ENCODE measurements around the gene CLMN.
A peak's percentile ranks its signal among the peaks of the same experiment; 100 is the strongest.

The CLMN gene

GRCh38 chr14:95314609-95315008 lies 5.1 kb downstream of the CLMN start:
- Histone ChIP-seq H3K4me2 (ENCODE audit: low read length) (no peak overlapping the region), H3K4me3 (ENCODE audit: low read length) (no peak overlapping the region), H3K27ac (ENCODE audit: low read depth, low read length) (no peak overlapping the region), H3K79me1 (ENCODE audit: low read length) (no peaks in the 10 kb centered on the region), H3K79me2 (ENCODE audit: control insufficient read depth, insufficient read depth, low read length) (no peaks in the 10 kb centered on the region), H3K27me3 (ENCODE audit: insufficient read depth, low read length, poor library complexity) (no peaks in the 10 kb centered on the region), H2BK120ac (ENCODE audit: low read depth, low read length) (no peak overlapping the region), H3K23ac (ENCODE audit: low read length) (no peak overlapping the region), H2BK5ac (ENCODE audit: low read length) (no peak overlapping the region), H3K36me3 (ENCODE audit: control insufficient read depth, insufficient read depth, low read length) (no peaks in the 10 kb centered on the region), H4K8ac (ENCODE audit: low read depth, low read length) (no peak overlapping the region), H3K4ac (ENCODE audit: low read depth, low read length) (no peak overlapping the region), H3K18ac (ENCODE audit: low read length) (no peak overlapping the region), H2BK15ac (replicated peaks; ENCODE audit: low read depth) (no peak overlapping the region), H3K9ac (ENCODE audit: low read length) (no peak overlapping the region), H2AK5ac (ENCODE audit: low read length) (no peak overlapping the region), H3K56ac (ENCODE audit: low read length) (no peak overlapping the region), H3K4me1 (ENCODE audit: control insufficient read depth, low read depth, low read length) (no peaks in the 10 kb centered on the region), H4K5ac (ENCODE audit: low read length) (no peak overlapping the region)
- WGBS (ENCODE audit: extremely low coverage, insufficient coverage, low lambda C conversion rate), result no CpG with 5 or more reads among the region's 6 CpGs
- DNase-seq, result no peak

- H3K79me2 ChIP-seq (ENCODE audit: control insufficient read depth, insufficient read depth, low read length), result no peaks in the 10 kb centered on the region
- WGBS (ENCODE audit: extremely low coverage, insufficient coverage, low lambda C conversion rate), result no CpG with 5 or more reads among the region's 5 CpGs
- no peak overlapping the region for H3K23ac ChIP-seq (ENCODE audit: low read length)
- no peak overlapping the region for H2BK120ac ChIP-seq (ENCODE audit: low read depth, low read length)
- H2AK5ac ChIP-seq (ENCODE audit: low read length), result no peak overlapping the region
- H4K5ac ChIP-seq (ENCODE audit: low read length), result no peak overlapping the region
- H3K27ac ChIP-seq (ENCODE audit: low read depth, low read length), result no peak overlapping the region
- H3K18ac ChIP-seq (ENCODE audit: low read length), result no peak overlapping the region
- no peak overlapping the region for H3K9ac ChIP-seq (ENCODE audit: low read length)
- no peaks in the 10 kb centered on the region for H3K36me3 ChIP-seq (ENCODE audit: control insufficient read depth, insufficient read depth, low read length)
- DNase-seq, result no peak
- no peaks in the 10 kb centered on the region for H3K79me1 ChIP-seq (ENCODE audit: low read length)
- H3K4me2 ChIP-seq (ENCODE audit: low read length), result no peak overlapping the region
- no peak overlapping the region for H3K56ac ChIP-seq (ENCODE audit: low read length)
- no peak overlapping the region for H2BK5ac ChIP-seq (ENCODE audit: low read length)
- H3K27me3 ChIP-seq (ENCODE audit: insufficient read depth, low read length, poor library complexity), result no peaks in the 10 kb centered on the region
- no peaks in the 10 kb centered on the region for H3K4me1 ChIP-seq (ENCODE audit: control insufficient read depth, low read depth, low read length)
- H3K4ac ChIP-seq (ENCODE audit: low read depth, low read length), result no peak overlapping the region
- H3K4me3 ChIP-seq (ENCODE audit: low read length), result no peak overlapping the region
- no peak overlapping the region for H4K8ac ChIP-seq (ENCODE audit: low read depth, low read length)
- H2BK15ac ChIP-seq (replicated peaks; ENCODE audit: low read depth), result no peak overlapping the region
Measured at GRCh38 chr14:95313707-95314106, 6.0 kb downstream of the CLMN start.

- no peak overlapping the region for H3K4ac ChIP-seq (ENCODE audit: low read depth, low read length)
- no CpG with 5 or more reads among the region's 2 CpGs for WGBS (ENCODE audit: extremely low coverage, insufficient coverage, low lambda C conversion rate)
- H3K27me3 ChIP-seq (ENCODE audit: insufficient read depth, low read length, poor library complexity), result no peaks in the 10 kb centered on the region
- no peaks in the 10 kb centered on the region for H3K4me1 ChIP-seq (ENCODE audit: control insufficient read depth, low read depth, low read length)
- no peak overlapping the region for H4K5ac ChIP-seq (ENCODE audit: low read length)
- no peak overlapping the region for H2BK120ac ChIP-seq (ENCODE audit: low read depth, low read length)
- H3K79me2 ChIP-seq (ENCODE audit: control insufficient read depth, insufficient read depth, low read length), result no peaks in the 10 kb centered on the region
- H3K4me2 ChIP-seq (ENCODE audit: low read length), result no peak overlapping the region
- no peak overlapping the region for H2BK15ac ChIP-seq (replicated peaks; ENCODE audit: low read depth)
- no peak overlapping the region for H3K4me3 ChIP-seq (ENCODE audit: low read length)
- H3K18ac ChIP-seq (ENCODE audit: low read length), result no peak overlapping the region
- H3K27ac ChIP-seq (ENCODE audit: low read depth, low read length), result no peak overlapping the region
- no peak overlapping the region for H3K9ac ChIP-seq (ENCODE audit: low read length)
- H3K23ac ChIP-seq (ENCODE audit: low read length), result no peak overlapping the region
- H3K36me3 ChIP-seq (ENCODE audit: control insufficient read depth, insufficient read depth, low read length), result no peaks in the 10 kb centered on the region
- H3K56ac ChIP-seq (ENCODE audit: low read length), result no peak overlapping the region
- no peak overlapping the region for H2BK5ac ChIP-seq (ENCODE audit: low read length)
- H2AK5ac ChIP-seq (ENCODE audit: low read length), result no peak overlapping the region
- H3K79me1 ChIP-seq (ENCODE audit: low read length), result no peaks in the 10 kb centered on the region
- H4K8ac ChIP-seq (ENCODE audit: low read depth, low read length), result no peak overlapping the region
- DNase-seq, result no peak
Measured at GRCh38 chr14:95313190-95313589, 6.5 kb downstream of the CLMN start.

- Histone ChIP-seq H3K4me1 (ENCODE audit: control insufficient read depth, low read depth, low read length) (no peaks in the 10 kb centered on the region), H3K36me3 (ENCODE audit: control insufficient read depth, insufficient read depth, low read length) (no peaks in the 10 kb centered on the region), H2BK120ac (ENCODE audit: low read depth, low read length) (no peak overlapping the region), H3K4ac (ENCODE audit: low read depth, low read length) (no peak overlapping the region), H3K79me2 (ENCODE audit: control insufficient read depth, insufficient read depth, low read length) (no peaks in the 10 kb centered on the region), H4K5ac (ENCODE audit: low read length) (no peak overlapping the region), H3K18ac (ENCODE audit: low read length) (no peak overlapping the region), H3K4me2 (ENCODE audit: low read length) (no peak overlapping the region), H2BK15ac (replicated peaks; ENCODE audit: low read depth) (no peak overlapping the region), H4K8ac (ENCODE audit: low read depth, low read length) (no peak overlapping the region), H3K9ac (ENCODE audit: low read length) (no peak overlapping the region), H2BK5ac (ENCODE audit: low read length) (no peak overlapping the region), H3K56ac (ENCODE audit: low read length) (no peak overlapping the region), H2AK5ac (ENCODE audit: low read length) (no peak overlapping the region), H3K4me3 (ENCODE audit: low read length) (no peak overlapping the region), H3K27ac (ENCODE audit: low read depth, low read length) (no peak overlapping the region), H3K27me3 (ENCODE audit: insufficient read depth, low read length, poor library complexity) (no peaks in the 10 kb centered on the region), H3K79me1 (ENCODE audit: low read length) (no peaks in the 10 kb centered on the region), H3K23ac (ENCODE audit: low read length) (no peak overlapping the region)
- no CpG with 5 or more reads among the region's 6 CpGs for WGBS (ENCODE audit: extremely low coverage, insufficient coverage, low lambda C conversion rate)
- no peak for DNase-seq
Measured at GRCh38 chr14:95312311-95312710, 7.4 kb downstream of the CLMN start.

- Histone ChIP-seq H3K9ac (ENCODE audit: low read length) (no peak overlapping the region), H3K56ac (ENCODE audit: low read length) (no peak overlapping the region), H2BK120ac (ENCODE audit: low read depth, low read length) (no peak overlapping the region), H2BK5ac (ENCODE audit: low read length) (no peak overlapping the region), H2AK5ac (ENCODE audit: low read length) (no peak overlapping the region), H3K4me3 (ENCODE audit: low read length) (no peak overlapping the region), H3K27me3 (ENCODE audit: insufficient read depth, low read length, poor library complexity) (no peaks in the 10 kb centered on the region), H4K5ac (ENCODE audit: low read length) (no peak overlapping the region), H3K4ac (ENCODE audit: low read depth, low read length) (no peak overlapping the region), H3K4me2 (ENCODE audit: low read length) (no peak overlapping the region), H4K8ac (ENCODE audit: low read depth, low read length) (no peak overlapping the region), H2BK15ac (replicated peaks; ENCODE audit: low read depth) (no peak overlapping the region), H3K79me1 (ENCODE audit: low read length) (no peaks in the 10 kb centered on the region), H3K4me1 (ENCODE audit: control insufficient read depth, low read depth, low read length) (no peaks in the 10 kb centered on the region), H3K79me2 (ENCODE audit: control insufficient read depth, insufficient read depth, low read length) (no peaks in the 10 kb centered on the region), H3K27ac (ENCODE audit: low read depth, low read length) (no peak overlapping the region), H3K36me3 (ENCODE audit: control insufficient read depth, insufficient read depth, low read length) (no peaks in the 10 kb centered on the region), H3K18ac (ENCODE audit: low read length) (no peak overlapping the region), H3K23ac (ENCODE audit: low read length) (no peak overlapping the region)
- no CpG with 5 or more reads among the region's 7 CpGs for WGBS (ENCODE audit: extremely low coverage, insufficient coverage, low lambda C conversion rate)
- DNase-seq, result peak; percentile 31
Measured at GRCh38 chr14:95311752-95312151, 8.0 kb downstream of the CLMN start.

GRCh38 chr14:95310635-95311380 lies 8.9 kb downstream of the CLMN start:
- Histone ChIP-seq H3K27ac (ENCODE audit: low read depth, low read length) (no peak overlapping the region), H3K27me3 (ENCODE audit: insufficient read depth, low read length, poor library complexity) (no peaks in the 10 kb centered on the region), H3K18ac (ENCODE audit: low read length) (no peak overlapping the region), H3K9ac (ENCODE audit: low read length) (no peak overlapping the region), H3K79me1 (ENCODE audit: low read length) (no peaks in the 10 kb centered on the region), H2BK5ac (ENCODE audit: low read length) (no peak overlapping the region), H2BK15ac (replicated peaks; ENCODE audit: low read depth) (no peak overlapping the region), H4K5ac (ENCODE audit: low read length) (no peak overlapping the region), H3K56ac (ENCODE audit: low read length) (no peak overlapping the region), H2AK5ac (ENCODE audit: low read length) (no peak overlapping the region), H3K23ac (ENCODE audit: low read length) (no peak overlapping the region), H3K4me2 (ENCODE audit: low read length) (no peak overlapping the region), H3K36me3 (ENCODE audit: control insufficient read depth, insufficient read depth, low read length) (no peaks in the 10 kb centered on the region), H3K79me2 (ENCODE audit: control insufficient read depth, insufficient read depth, low read length) (no peaks in the 10 kb centered on the region), H2BK120ac (ENCODE audit: low read depth, low read length) (no peak overlapping the region), H3K4me3 (ENCODE audit: low read length) (no peak overlapping the region), H3K4ac (ENCODE audit: low read depth, low read length) (no peak overlapping the region), H4K8ac (ENCODE audit: low read depth, low read length) (no peak overlapping the region), H3K4me1 (ENCODE audit: control insufficient read depth, low read depth, low read length) (no peaks in the 10 kb centered on the region)
- no peak for DNase-seq
- no CpG with 5 or more reads among the region's 16 CpGs for WGBS (ENCODE audit: extremely low coverage, insufficient coverage, low lambda C conversion rate)
